ENCODE measurements around the gene SLC7A6.

SLC7A6 gene

GRCh38 chr16:68263559-68264127 lies 683 bp upstream of the SLC7A6 start:
- peaks cover 59% of the 10 kb centered on the region for H3K79me2 ChIP-seq (ENCODE audit: insufficient read depth, low read length)
- H3K4me3 ChIP-seq (ENCODE audit: low read depth in 1 of 2, low read length in 2 of 2), result peak overlapping the region; percentile 68 to 77
- H3K4me2 ChIP-seq (ENCODE audit: insufficient read depth, low read length), result peak overlapping the region; percentile 73
- ATAC-seq (ENCODE audit: insufficient read depth, low read depth) (peak; percentile 58), DNase-seq (no peak)
- peaks cover 63% of the 10 kb centered on the region for H3K4me1 ChIP-seq (ENCODE audit: insufficient read depth, low read length)
- TF ChIP-seq EZH2 (IDR thresholded peaks at IDR 0.05; ENCODE audit: borderline replicate concordance, low read depth, low read length, severe bottlenecking) (no peak), CTCF (IDR thresholded peaks at IDR 0.05; ENCODE audit: borderline replicate concordance, extremely low read depth, low read length, poor library complexity, severe bottlenecking) (no peak)
- H4K20me1 ChIP-seq (ENCODE audit: insufficient read depth, low read length), result peaks cover 9% of the 10 kb centered on the region; the same call in 1 of the 2 replicates
- no peaks in the 10 kb centered on the region for H3K27me3 ChIP-seq (ENCODE audit: insufficient read depth, low read length, poor library complexity)
- peak overlapping the region; percentile 85 for H3K27ac ChIP-seq (ENCODE audit: low read length)
- H2AFZ ChIP-seq (ENCODE audit: low read depth, low read length), result peak overlapping the region; percentile 78
- H3K36me3 ChIP-seq (ENCODE audit: insufficient read depth, low read length), result peaks cover 40% of the 10 kb centered on the region
- H3K9me3 ChIP-seq (ENCODE audit: insufficient read depth, low read length, severe bottlenecking), result no peaks in the 10 kb centered on the region
- H3K9ac ChIP-seq (ENCODE audit: low read depth, low read length), result peak overlapping the region; percentile 87

- Histone ChIP-seq H4K20me1 (ENCODE audit: insufficient read depth, low read length) (peaks cover 22% of the 10 kb centered on the region; the same call in 1 of the 2 replicates), H3K4me3 (ENCODE audit: low read depth in 1 of 2, low read length in 2 of 2) (peak overlapping the region; percentile 45 to 77; a peak in 3 of 4 replicates), H3K79me2 (ENCODE audit: insufficient read depth, low read length) (peaks cover 74% of the 10 kb centered on the region), H2AFZ (ENCODE audit: low read depth, low read length) (peak overlapping the region; percentile 78), H3K9ac (ENCODE audit: low read depth, low read length) (peak overlapping the region; percentile 87), H3K36me3 (ENCODE audit: insufficient read depth, low read length) (peaks cover 38% of the 10 kb centered on the region), H3K27me3 (ENCODE audit: insufficient read depth, low read length, poor library complexity) (no peaks in the 10 kb centered on the region), H3K4me2 (ENCODE audit: insufficient read depth, low read length) (peak overlapping the region; percentile 73), H3K9me3 (ENCODE audit: insufficient read depth, low read length, severe bottlenecking) (no peaks in the 10 kb centered on the region), H3K27ac (ENCODE audit: low read length) (peak overlapping the region; percentile 85), H3K4me1 (ENCODE audit: insufficient read depth, low read length) (peaks cover 60% of the 10 kb centered on the region)
- TF ChIP-seq CTCF (IDR thresholded peaks at IDR 0.05; ENCODE audit: borderline replicate concordance, extremely low read depth, low read length, poor library complexity, severe bottlenecking) (no peak), EZH2 (IDR thresholded peaks at IDR 0.05; ENCODE audit: borderline replicate concordance, low read depth, low read length, severe bottlenecking) (no peak)
- DNase-seq (peak; percentile 68), ATAC-seq (ENCODE audit: insufficient read depth, low read depth) (peak; percentile 57)
These were observed 973 bp downstream of the SLC7A6 start for GRCh38 chr16:68265078-68265920.

GRCh38 chr16:68267612-68268405 lies 3.5 kb downstream of the SLC7A6 start:
- DNase-seq (no peak), ATAC-seq (ENCODE audit: insufficient read depth, low read depth) (no peak)
- Histone ChIP-seq H3K4me1 (ENCODE audit: insufficient read depth, low read length) (peaks cover 70% of the 10 kb centered on the region), H3K4me2 (ENCODE audit: insufficient read depth, low read length) (peak overlapping the region; percentile 34), H3K79me2 (ENCODE audit: insufficient read depth, low read length) (peaks cover 95% of the 10 kb centered on the region), H3K4me3 (ENCODE audit: low read depth in 1 of 2, low read length in 2 of 2) (no peak overlapping the region), H3K27ac (ENCODE audit: low read length) (peak overlapping the region; percentile 22; the same call in 1 of the 2 replicates), H4K20me1 (ENCODE audit: insufficient read depth, low read length) (peaks cover 34% of the 10 kb centered on the region; the same call in 1 of the 2 replicates), H3K9ac (ENCODE audit: low read depth, low read length) (peak overlapping the region; percentile 17), H3K36me3 (ENCODE audit: insufficient read depth, low read length) (peaks cover 48% of the 10 kb centered on the region), H3K27me3 (ENCODE audit: insufficient read depth, low read length, poor library complexity) (no peaks in the 10 kb centered on the region), H3K9me3 (ENCODE audit: insufficient read depth, low read length, severe bottlenecking) (no peaks in the 10 kb centered on the region), H2AFZ (ENCODE audit: low read depth, low read length) (no peak overlapping the region)
- TF ChIP-seq CTCF (IDR thresholded peaks at IDR 0.05; ENCODE audit: borderline replicate concordance, extremely low read depth, low read length, poor library complexity, severe bottlenecking), result no peak
- no peak for TF ChIP-seq EZH2 (IDR thresholded peaks at IDR 0.05; ENCODE audit: borderline replicate concordance, low read depth, low read length, severe bottlenecking)

Measured in DND-41 (cell line).